T-helper 2 cell treated with Interferon-gamma antibody and Interleukin-4, amounts not matched to agents 5 μg/mL and 100 μg/mL, for 36 hours (primary cell): ENCODE data around the gene PCDHGB1.
"Not testable (repeated sequence)": the region's sequence is repeated elsewhere in the genome, so short reads cannot be mapped to it uniquely, and the experiment has no call there.

Experiments used
- DNase-seq: peaks from one replicate; pipeline ENCODE4 v3.0.0; 2021; ENCODE audit warnings: low spot score
- H3K27ac Mint-ChIP-seq: one replicate; pipeline ENCODE4 v1.8.0; 2021; ENCODE audit warnings: mild to moderate bottlenecking, mixed read lengths
- H3K27me3 Mint-ChIP-seq: one replicate; pipeline ENCODE4 v1.8.0; 2021; ENCODE audit warnings: low read depth, mixed read lengths
- H3K36me3 Mint-ChIP-seq: one replicate; pipeline ENCODE4 v1.8.0; 2021; ENCODE audit warnings: low read depth, mixed read lengths
- H3K4me1 Mint-ChIP-seq: one replicate; pipeline ENCODE4 v1.8.0; 2021; ENCODE audit warnings: low read depth, mixed read lengths
- H3K4me3 Mint-ChIP-seq: one replicate; pipeline ENCODE4 v1.8.0; 2022; ENCODE audit warnings: mild to moderate bottlenecking, moderate library complexity, mixed read lengths
- H3K9me3 Mint-ChIP-seq: one replicate; pipeline ENCODE4 v1.8.0; 2021; ENCODE audit warnings: mixed read lengths

Gene PCDHGB1

DNA sequence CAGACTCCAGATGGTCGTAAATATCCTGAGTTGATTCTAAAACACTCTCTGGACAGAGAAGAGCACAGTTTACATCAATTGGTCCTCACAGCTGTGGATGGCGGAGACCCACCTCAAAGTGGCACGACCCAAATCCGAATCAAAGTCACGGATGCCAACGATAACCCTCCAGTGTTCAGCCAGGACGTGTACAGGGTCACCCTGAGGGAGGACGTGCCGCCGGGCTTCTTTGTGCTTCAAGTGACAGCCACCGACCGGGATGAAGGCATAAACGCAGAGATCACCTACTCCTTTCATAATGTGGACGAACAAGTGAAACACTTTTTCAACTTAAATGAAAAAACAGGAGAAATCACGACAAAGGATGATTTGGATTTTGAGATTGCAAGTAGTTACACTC, 10.8 kb downstream of the PCDHGB1 start:
- no peak for DNase-seq
- no peak overlapping the region for H3K27ac Mint-ChIP-seq
- peaks cover 48% of the 10 kb centered on the region for H3K27me3 Mint-ChIP-seq
- peaks cover 44% of the 10 kb centered on the region for H3K9me3 Mint-ChIP-seq
- no peak overlapping the region for H3K4me3 Mint-ChIP-seq
- H3K4me1 Mint-ChIP-seq, result peaks cover 2% of the 10 kb centered on the region
- peaks cover 7% of the 10 kb centered on the region for H3K36me3 Mint-ChIP-seq

- Mint-ChIP-seq H3K27me3 (peaks cover 51% of the 10 kb centered on the region), H3K4me3 (no peak overlapping the region), H3K4me1 (peaks cover 2% of the 10 kb centered on the region), H3K36me3 (peaks cover 7% of the 10 kb centered on the region), H3K27ac (no peak overlapping the region), H3K9me3 (peaks cover 42% of the 10 kb centered on the region)
- no peak for DNase-seq
Observed at GRCh38 chr5:141362719-141363118, 12.8 kb downstream of the PCDHGB1 start.

GRCh38 chr5:141363952-141364660, 14.2 kb downstream of the PCDHGB1 start, which contains the start of gene PCDHGA5:
Gene PCDHGA5, plus strand, starts transcription at chr5:141364162. Its CDS starts 169 bp downstream, at chr5:141364331.
- H3K9me3 Mint-ChIP-seq, result peaks cover 42% of the 10 kb centered on the region
- no peak within 1 kb of the TSS for H3K27ac Mint-ChIP-seq
- no peak within 1 kb of the TSS for H3K4me3 Mint-ChIP-seq
- DNase-seq, result no peak
- H3K4me1 Mint-ChIP-seq, result peaks cover 2% of the 10 kb centered on the region
- H3K27me3 Mint-ChIP-seq, result peaks cover 53% of the 10 kb centered on the region
- H3K36me3 Mint-ChIP-seq, result peaks cover 7% of the 10 kb centered on the region

DNA sequence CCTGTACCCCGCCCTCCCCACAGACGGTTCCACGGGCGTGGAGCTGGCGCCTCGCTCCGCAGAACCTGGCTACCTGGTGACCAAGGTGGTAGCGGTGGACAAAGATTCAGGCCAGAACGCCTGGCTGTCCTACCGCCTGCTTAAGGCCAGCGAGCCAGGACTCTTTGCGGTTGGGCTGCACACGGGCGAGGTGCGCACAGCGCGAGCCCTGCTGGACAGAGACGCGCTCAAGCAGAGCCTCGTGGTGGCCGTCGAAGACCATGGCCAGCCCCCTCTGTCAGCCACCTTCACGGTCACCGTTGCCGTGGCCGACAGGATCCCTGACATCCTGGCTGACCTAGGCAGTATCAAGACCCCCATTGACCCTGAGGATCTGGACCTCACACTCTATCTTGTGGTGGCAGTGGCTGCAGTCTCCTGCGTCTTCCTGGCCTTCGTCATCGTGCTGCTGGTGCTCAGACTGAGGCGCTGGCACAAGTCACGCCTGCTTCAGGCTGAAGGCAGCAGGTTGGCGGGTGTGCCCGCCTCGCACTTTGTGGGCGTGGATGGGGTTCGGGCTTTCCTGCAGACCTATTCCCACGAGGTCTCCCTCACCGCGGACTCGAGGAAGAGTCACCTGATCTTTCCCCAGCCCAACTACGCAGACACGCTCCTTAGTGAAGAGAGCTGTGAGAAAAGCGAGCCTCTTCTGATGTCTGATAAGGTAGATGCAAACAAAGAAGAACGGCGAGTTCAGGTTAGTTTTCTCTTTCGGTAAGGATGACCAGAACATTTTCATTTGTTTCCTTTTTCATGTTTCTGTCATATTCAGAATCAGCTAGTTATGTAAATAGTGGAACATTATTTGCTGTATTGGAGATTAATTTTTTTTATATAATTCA, 16.4 kb downstream of the PCDHGB1 start:
- H3K9me3 Mint-ChIP-seq, result peaks cover 31% of the 10 kb centered on the region
- DNase-seq, result no peak
- H3K4me1 Mint-ChIP-seq, result peaks cover 2% of the 10 kb centered on the region
- H3K4me3 Mint-ChIP-seq, result no peak overlapping the region
- H3K27ac Mint-ChIP-seq, result no peak overlapping the region
- peaks cover 5% of the 10 kb centered on the region for H3K36me3 Mint-ChIP-seq
- H3K27me3 Mint-ChIP-seq, result peaks cover 50% of the 10 kb centered on the region

DNA sequence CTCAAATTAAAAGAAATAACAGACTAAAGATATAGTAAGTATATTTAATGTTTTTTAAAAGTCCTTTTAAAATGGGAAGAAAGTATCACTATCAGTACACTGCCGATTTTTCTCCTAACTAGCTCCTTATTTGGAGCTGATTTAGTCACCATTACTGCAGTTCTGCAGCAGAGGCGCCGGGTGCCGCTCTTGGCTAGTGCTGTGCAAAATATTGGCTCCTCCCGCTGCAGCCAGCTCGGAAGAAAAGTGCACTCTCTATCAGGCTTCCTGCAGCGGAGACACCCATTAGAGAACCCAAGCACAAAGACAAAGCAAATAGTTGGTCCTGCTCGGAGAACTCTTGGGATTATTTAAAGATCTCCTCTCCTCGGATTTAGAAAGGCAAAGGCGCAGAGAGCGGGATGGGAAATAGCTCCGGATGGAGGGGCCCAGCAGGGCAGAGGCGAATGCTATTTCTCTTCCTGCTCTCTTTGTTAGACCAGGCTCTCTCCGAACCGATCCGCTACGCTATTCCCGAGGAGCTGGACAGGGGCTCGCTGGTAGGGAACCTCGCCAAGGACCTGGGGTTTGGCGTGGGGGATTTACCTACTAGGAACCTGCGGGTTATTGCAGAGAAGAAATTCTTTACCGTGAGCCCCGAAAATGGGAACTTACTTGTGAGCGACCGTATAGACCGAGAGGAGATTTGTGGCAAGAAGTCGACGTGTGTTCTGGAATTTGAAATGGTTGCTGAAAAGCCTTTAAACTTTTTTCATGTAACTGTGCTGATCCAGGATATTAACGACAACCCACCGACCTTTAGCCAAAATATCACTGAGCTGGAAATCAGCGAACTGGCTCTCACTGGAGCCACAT, 20.3 kb downstream of the PCDHGB1 start, which contains the start of gene PCDHGB3:
Gene PCDHGB3, plus strand, starts transcription at position 249 of the 855 bp plus-strand sequence. Its CDS starts 153 bp downstream, at position 402.
- Mint-ChIP-seq H3K27me3 (peaks cover 25% of the 10 kb centered on the region), H3K36me3 (peaks cover 1% of the 10 kb centered on the region), H3K27ac (no peak within 1 kb of the TSS), H3K4me1 (peaks cover 2% of the 10 kb centered on the region), H3K9me3 (peaks cover 34% of the 10 kb centered on the region), H3K4me3 (peak within 1 kb of the TSS; percentile 83)
- no peak for DNase-seq

DNA sequence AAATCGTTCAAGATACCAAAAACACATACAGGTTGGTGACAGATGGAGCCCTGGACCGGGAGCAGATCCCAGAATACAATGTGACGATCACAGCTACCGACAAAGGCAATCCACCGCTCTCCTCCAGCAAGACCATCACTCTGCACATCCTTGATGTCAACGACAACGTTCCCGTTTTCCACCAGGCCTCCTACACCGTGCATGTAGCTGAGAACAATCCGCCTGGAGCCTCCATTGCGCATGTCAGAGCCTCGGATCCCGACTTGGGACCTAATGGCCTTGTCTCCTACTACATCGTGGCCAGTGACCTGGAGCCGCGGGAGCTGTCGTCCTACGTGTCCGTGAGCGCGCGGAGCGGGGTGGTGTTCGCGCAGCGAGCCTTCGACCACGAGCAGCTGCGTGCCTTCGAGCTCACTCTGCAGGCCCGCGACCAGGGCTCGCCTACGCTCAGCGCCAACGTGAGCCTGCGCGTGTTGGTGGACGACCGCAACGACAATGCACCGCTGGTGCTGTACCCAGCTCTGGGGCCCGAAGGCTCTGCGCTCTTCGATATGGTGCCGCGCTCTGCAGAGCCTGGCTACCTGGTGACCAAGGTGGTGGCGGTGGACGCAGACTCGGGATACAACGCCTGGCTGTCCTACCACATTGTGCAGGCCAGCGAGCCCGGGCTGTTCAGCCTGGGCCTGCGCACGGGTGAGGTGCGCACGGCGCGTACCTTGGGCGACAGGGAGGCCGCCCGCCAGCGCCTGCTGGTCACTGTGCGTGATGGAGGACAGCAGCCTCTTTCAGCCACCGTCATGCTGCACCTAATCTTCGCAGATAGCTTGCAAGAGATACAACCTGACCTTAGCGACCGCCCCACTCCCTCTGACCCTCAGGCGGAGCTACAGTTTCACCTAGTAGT, 21.9 kb downstream of the PCDHGB1 start:
- peaks cover 14% of the 10 kb centered on the region for H3K27me3 Mint-ChIP-seq

GRCh38 chr5:141373673-141374317, 23.9 kb downstream of the PCDHGB1 start, which contains the start of gene PCDHGA6:
Gene PCDHGA6, plus strand, starts transcription at chr5:141373891. Its CDS starts 193 bp downstream, at chr5:141374084.
- peaks cover 1% of the 10 kb centered on the region for H3K36me3 Mint-ChIP-seq
- no peak within 1 kb of the TSS for H3K4me3 Mint-ChIP-seq
- H3K27ac Mint-ChIP-seq, result no peak within 1 kb of the TSS
- peaks cover 2% of the 10 kb centered on the region for H3K4me1 Mint-ChIP-seq
- no peak for DNase-seq
- peaks cover 34% of the 10 kb centered on the region for H3K9me3 Mint-ChIP-seq
- H3K27me3 Mint-ChIP-seq, result peaks cover 12% of the 10 kb centered on the region

More for the DNA sequence above, 21.9 kb downstream of the PCDHGB1 start:
- peaks cover 34% of the 10 kb centered on the region for H3K9me3 Mint-ChIP-seq
- H3K4me3 Mint-ChIP-seq, result no peak overlapping the region
- peaks cover 1% of the 10 kb centered on the region for H3K36me3 Mint-ChIP-seq
- DNase-seq, result no peak
- H3K27ac Mint-ChIP-seq, result no peak overlapping the region
- H3K4me1 Mint-ChIP-seq, result peaks cover 2% of the 10 kb centered on the region

DNA sequence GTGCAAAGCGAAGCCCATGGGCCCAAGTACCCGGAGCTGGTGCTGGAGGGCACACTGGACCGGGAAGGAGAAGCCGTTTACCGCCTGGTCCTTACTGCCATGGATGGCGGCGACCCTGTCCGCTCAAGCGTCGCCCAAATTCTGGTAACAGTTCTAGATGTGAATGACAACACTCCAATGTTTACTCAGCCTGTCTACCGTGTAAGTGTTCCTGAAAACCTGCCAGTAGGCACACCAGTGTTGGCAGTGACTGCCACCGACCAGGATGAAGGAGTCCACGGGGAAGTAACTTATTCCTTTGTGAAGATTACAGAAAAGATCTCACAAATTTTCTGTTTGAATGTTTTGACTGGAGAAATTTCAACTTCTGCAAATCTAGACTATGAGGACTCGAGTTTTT, 24.7 kb downstream of the PCDHGB1 start:
- H3K27ac Mint-ChIP-seq, result no peak overlapping the region
- H3K27me3 Mint-ChIP-seq, result peaks cover 12% of the 10 kb centered on the region
- peaks cover 2% of the 10 kb centered on the region for H3K4me1 Mint-ChIP-seq
- H3K9me3 Mint-ChIP-seq, result peaks cover 34% of the 10 kb centered on the region
- DNase-seq, result no peak
- no peak overlapping the region for H3K4me3 Mint-ChIP-seq
- H3K36me3 Mint-ChIP-seq, result peaks cover 1% of the 10 kb centered on the region

- H3K4me3 Mint-ChIP-seq, DNase-seq, H3K27me3 Mint-ChIP-seq, H3K4me1 Mint-ChIP-seq, H3K36me3 Mint-ChIP-seq, H3K27ac Mint-ChIP-seq: not testable (repeated sequence)
- peaks cover 34% of the 10 kb centered on the region for H3K9me3 Mint-ChIP-seq
Observed at GRCh38 chr5:141375444-141376155, 25.7 kb downstream of the PCDHGB1 start.

GRCh38 chr5:141382469-141383294, 32.8 kb downstream of the PCDHGB1 start, which contains the start of gene PCDHGA7:
Gene PCDHGA7, plus strand, starts transcription at chr5:141382742. Its CDS starts 158 bp downstream, at chr5:141382900.
- no peak within 1 kb of the TSS for H3K27ac Mint-ChIP-seq
- H3K9me3 Mint-ChIP-seq, result peaks cover 18% of the 10 kb centered on the region
- peaks cover 26% of the 10 kb centered on the region for H3K27me3 Mint-ChIP-seq
- peak within 1 kb of the TSS; percentile 79 for H3K4me3 Mint-ChIP-seq
- H3K4me1 Mint-ChIP-seq, result no peaks in the 10 kb centered on the region
- no peaks in the 10 kb centered on the region for H3K36me3 Mint-ChIP-seq
- no peak for DNase-seq

DNA sequence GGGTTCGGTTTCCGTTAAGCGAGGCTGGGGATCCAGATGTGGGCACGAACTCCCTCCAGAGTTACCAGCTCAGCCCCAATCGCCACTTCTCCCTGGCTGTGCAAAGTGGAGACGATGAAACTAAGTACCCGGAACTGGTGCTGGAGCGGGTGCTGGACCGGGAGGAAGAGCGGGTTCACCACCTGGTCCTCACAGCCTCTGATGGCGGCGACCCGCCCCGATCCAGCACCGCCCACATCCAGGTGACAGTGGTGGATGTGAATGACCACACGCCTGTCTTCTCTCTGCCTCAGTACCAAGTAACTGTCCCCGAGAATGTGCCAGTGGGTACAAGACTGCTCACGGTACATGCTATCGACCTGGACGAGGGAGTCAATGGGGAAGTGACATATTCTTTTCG, 33.4 kb downstream of the PCDHGB1 start:
- no peaks in the 10 kb centered on the region for H3K36me3 Mint-ChIP-seq
- H3K4me3 Mint-ChIP-seq, result peak overlapping the region; percentile 79

More for the DNA sequence above, 33.4 kb downstream of the PCDHGB1 start:
- no peak for DNase-seq
- H3K9me3 Mint-ChIP-seq, result peaks cover 20% of the 10 kb centered on the region
- H3K4me1 Mint-ChIP-seq, result no peaks in the 10 kb centered on the region
- H3K27me3 Mint-ChIP-seq, result peaks cover 26% of the 10 kb centered on the region
- no peak overlapping the region for H3K27ac Mint-ChIP-seq
